T1000 (cell line): Measurements from ENCODE around the gene TENT5D.
"Not testable (repeated sequence)": the region's sequence is repeated elsewhere in the genome, so short reads cannot be mapped to it uniquely, and the experiment has no call there.

Source experiments
- DNase-seq: peaks from one replicate; lab custom pipeline; 2025; ENCODE audit warnings: mixed read lengths; lab: John Stamatoyannopoulos, UW

TENT5D gene

GRCh38 chrX:80420147-80420546 lies at the start of gene TENT5D:
TENT5D (plus strand) TSS chrX:80420447; CDS start chrX:80442540, 22,093 bp downstream.
- no peak for DNase-seq

DNA sequence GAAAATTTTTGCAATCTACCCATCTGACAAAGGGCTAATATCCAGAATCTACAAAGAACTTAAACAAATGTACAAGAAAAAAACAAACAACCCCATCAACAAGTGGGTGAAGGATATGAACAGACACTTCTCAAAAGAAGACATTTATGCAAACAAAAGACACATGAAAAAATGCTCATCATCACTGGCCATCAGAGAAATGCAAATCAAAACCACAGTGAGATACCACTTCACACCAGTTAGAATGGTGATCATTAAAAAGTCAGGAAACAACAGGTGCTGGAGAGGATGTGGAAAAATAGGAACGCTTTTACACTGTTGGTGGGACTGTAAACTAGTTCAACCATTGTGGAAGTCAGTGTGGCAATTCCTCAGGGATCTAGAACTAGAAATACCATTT lies 34.6 kb upstream of the TENT5D start:
- DNase-seq = not testable (repeated sequence)

DNA sequence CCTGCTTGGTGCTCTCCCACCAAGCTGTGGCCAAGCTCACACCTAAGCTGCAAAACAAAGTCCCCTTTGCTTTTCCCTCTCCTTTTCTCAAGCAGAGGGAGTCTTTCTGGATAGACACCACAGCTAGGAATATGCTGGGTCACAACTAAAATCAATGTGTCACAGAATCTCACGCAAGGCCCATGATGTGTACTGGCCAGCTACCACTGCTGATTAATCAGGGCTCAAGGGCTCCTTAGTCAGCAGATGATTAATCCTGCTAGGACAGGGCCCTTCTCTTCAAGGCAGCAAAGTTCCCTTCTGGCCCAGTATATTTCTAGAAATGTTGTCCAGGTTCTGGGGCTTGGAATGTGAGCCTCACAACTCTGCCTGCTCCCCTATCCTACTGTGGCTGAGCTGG lies 32.0 kb upstream of the TENT5D start:
- peak; percentile 0 for DNase-seq

- no peak for DNase-seq
These were observed 8.2 kb upstream of the TENT5D start for GRCh38 chrX:80412042-80412441.

- no peak for DNase-seq
These were observed 2.8 kb downstream of the TENT5D start for GRCh38 chrX:80423000-80423399.

DNA sequence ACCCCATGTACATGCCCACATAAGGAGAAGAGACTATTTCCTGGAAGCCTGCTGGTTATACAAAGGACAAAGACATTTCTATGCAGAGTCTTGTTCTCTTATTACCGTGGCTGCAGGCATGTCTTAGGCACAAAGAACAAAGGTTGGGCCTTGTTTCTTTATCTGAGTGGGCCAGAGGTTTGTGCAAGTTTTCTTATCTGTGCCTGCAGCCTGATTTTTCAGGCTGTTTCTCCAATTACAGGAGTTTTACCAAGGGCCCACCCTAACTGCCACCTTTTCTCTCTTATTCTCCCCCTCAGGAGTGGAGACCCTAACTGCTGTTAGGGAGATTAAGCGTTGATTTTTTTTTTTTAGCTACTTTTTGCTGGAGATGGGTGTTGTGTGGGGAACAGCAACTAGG lies 3.5 kb downstream of the TENT5D start:
- DNase-seq = no peak

GRCh38 chrX:80430826-80431504 lies 10.7 kb downstream of the TENT5D start:
- DNase-seq = no peak

DNA sequence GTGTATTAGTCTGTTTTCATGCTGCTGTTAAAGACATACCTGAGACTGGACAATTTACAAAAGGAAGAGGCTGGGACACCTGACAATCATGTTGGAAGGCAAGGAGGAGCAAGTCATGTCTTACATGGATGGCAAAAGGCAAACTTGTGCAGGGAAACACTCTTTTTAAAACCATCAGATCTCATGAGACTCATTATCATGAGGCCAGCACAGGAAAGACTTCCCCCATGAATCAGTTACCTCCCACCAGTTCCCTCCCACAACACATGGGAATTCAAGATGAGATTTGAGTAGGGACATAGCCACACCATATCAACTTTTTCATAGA lies 11.2 kb downstream of the TENT5D start:
- DNase-seq = no peak

GRCh38 chrX:80432441-80432840 lies 12.2 kb downstream of the TENT5D start:
- no peak for DNase-seq

GRCh38 chrX:80432863-80433262 lies 12.6 kb downstream of the TENT5D start:
- no peak for DNase-seq

DNA sequence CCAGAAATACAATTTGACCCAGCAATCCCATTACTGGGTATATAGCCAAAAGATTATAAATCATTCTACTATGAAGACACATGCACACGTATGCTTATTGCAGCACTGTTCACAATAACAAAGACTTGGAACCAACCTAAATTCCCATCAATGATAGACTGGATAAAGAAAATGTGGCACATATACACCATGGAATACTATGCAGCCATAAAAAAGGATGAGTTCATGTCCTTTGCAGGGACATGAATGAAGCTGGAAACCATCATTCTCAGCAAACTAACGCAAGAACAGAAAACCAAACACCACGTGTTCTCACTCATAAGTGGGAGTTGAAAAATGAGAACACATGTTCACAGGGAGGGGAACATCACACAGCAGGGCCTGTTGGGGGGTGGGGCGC lies 47.9 kb downstream of the TENT5D start:
- not testable (repeated sequence) for DNase-seq

DNA sequence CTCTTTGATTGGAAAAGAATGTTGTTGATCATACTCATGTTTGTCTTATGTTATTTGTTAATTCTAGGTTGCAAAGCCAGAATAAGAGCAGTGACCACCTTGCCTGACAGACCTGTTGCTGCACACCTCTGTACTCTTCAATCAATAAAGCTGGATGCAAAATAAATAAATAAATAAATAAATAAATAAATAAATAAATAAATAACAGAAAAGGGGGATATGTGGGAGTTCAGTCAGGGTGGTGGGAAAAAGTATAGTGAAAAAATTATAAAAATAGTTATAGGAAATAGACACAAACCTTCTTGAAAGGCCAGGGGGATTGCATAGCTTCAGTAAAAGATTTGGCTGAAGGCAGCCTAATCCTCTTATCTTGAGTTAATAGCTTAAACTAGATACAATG lies 51.3 kb downstream of the TENT5D start:
- no peak for DNase-seq

- DNase-seq = no peak
These were observed 65.3 kb downstream of the TENT5D start for GRCh38 chrX:80485543-80485942.

- no peak for DNase-seq
These were observed 66.1 kb downstream of the TENT5D start for GRCh38 chrX:80486299-80486698.

GRCh38 chrX:80489166-80489565 lies 68.9 kb downstream of the TENT5D start:
- no peak for DNase-seq
